GM11168 (cell line): ENCODE results near the gene CHRNA1.

Source experiments
- in situ Hi-C: fragments of 300-500 bp; cut with MboI; formaldehyde crosslinking; loops from one replicate; pipeline ENCODE4 v1.12.0; 2022; ENCODE audit warnings: low sequenced_read_pairs; ENCODE audit not compliant: unreplicated experiment

The CHRNA1 gene

DNA sequence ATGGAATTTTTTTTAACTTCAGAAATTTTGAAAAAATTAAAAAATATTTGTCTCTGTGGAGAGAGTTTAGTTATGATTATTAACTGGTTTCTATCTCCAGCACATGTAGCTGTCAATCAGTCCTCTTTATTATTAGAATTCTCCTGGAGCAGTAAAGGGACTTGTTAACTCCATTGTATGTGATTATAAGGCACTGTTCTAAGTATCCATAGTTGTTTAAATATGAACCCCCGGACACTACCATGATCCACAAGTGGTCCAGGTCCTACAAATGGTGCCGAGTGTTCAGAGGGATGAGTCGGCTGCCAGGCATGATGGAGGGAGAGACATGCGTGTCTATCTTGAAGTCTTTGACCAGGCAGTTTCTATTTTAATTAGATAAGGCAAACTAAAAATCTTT lies 492 bp downstream of the CHRNA1 start:
- in situ Hi-C loops = no loop called here

DNA sequence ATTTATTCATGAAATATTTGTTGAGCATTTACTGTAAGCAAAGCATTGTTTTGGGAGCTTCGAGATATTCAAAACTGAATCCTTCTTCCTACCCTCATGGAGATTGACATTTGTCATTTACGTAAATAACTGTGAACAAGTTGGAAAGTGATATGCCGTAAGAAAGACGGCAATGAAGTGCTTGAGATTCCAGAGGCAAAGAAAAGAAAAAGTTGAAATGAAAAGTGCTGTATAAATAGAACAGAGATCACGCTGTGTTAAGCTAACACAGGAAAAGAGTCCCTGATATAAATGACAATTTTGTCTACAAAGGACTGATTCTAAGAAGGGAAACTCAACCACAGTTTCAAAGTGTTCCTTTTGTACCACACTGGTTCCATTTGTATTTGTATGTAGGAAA lies 1.8 kb downstream of the CHRNA1 start:
- in situ Hi-C loops = no loop called here

DNA sequence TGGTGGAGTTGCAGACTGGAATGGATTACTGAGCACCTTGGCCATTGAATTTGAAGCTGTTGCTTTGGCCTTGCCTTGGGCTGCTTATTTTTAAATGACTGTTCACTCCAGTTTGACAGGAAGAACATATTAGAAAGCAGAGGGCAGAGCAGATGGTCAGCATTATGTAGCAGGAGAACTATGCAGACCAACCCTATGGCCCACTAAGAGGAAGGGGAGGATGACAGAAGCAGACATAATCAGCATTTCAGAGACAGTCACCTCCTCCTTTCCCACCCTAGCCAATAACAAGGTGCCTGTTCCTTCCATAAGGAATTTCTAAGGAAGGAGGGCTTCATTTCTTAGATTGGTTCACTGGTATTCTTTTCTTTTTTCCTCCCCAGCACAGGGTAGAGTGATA lies 2.4 kb downstream of the CHRNA1 start:
- in situ Hi-C loops = no loop called here

DNA sequence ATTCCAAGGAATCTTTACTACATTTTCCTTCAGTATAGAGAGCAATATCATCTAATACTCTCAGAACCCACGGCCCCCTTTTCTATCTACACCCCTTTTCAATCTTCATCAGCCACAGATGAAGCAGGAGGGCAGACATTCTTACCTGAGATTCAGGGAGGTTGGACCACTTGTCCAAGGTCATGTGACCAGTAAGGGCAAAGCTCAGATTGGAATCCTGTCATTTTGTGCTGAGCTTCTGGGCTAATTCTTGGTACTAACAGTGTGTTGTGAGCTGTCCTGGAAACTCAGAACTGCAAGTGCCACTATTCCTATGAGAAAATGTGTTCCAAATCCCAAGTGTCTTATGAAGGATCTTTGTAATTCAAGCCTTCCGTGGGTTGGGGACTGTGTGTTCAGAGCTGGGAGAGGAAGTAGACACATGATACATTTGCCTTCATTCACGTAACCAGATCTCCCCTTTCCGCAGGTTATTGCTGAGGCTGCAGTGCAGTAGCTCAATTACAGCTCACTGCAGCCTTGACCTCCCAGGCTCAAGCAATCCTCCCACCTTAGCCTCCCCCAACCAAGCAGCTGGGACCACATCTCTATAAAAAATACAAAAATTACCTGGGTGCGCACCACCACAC lies 3.3 kb downstream of the CHRNA1 start:
- in situ Hi-C loops = no loop called here

DNA sequence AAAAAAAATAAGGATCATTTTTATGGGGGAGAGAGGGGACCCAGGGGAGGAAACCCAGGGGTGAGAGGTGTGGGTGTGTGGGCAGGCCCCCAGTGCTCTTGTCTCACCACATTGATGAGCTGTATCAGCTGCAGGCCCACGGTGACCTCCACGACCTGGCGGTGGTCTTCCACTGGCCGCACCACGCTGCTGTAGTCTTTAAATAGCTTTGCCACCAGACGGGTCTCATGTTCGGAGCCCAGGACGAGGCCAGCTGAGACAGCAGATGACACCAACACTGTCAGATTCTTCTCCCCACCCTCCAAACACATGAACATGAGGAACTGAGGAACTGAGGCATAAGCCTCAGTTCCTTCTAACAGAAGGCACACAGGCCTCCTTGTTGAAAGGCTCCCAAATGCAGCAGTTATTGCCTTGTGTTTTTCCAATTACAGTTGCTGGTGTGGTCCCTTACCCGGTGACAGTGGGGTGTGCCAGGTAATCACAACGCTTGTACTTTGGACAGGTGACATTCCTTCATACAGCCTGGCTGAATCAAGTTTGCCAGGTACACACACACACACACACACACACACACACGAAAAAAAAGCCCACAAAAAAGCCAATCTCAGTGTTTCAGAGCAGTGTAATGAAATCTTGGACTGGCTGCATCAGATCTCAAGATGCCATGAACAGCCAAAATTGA lies 4.7 kb downstream of the CHRNA1 start:
- in situ Hi-C loops = no loop called here

DNA sequence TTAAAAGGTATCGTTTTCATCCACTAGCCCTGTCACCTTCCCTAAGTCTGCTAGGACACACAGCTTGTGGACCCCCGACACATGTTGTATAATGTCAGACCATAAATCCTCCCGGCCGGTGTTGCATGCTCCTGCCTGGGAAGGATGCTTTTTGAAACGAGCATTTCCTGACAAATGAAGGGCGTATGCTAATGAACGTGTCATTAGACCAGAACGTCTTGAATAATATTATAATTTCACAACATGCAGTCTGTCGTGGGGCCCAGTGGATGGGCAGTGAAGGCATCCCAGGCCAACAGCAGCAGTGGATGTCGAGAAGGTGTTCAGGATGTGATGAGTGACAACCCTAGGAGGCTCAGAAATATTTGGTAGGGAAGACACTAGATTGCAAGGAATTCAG lies 7.5 kb downstream of the CHRNA1 start:
- in situ Hi-C loops = no loop called here

DNA sequence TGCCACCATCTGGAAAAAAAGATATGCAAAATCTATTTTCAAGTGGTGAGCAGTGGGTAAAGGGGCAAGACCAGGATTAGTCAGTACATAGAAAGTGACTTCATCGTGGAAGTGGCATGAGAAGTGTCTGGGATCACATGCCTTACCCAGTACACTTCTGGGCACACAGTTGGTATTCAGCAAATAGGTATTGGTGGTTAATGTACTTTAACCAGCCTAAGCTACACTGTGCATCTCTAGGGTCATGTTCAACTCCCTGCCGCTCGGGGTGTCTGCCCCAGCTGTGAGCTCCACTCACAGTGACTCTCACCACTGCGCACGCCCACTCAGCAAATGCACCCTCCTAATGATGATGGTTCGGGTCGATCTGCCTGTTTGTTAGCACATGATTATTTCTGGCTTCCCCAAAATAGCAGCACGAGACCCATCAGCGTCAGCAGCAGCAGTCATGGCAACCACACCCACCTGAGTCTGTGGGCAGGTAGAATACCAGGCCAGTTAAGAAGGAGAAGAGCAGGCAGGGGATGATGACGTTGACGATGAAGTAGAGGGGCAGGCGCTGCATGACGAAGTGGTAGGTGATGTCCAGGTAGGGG lies 11.1 kb downstream of the CHRNA1 start:
- in situ Hi-C loops = no loop called here

DNA sequence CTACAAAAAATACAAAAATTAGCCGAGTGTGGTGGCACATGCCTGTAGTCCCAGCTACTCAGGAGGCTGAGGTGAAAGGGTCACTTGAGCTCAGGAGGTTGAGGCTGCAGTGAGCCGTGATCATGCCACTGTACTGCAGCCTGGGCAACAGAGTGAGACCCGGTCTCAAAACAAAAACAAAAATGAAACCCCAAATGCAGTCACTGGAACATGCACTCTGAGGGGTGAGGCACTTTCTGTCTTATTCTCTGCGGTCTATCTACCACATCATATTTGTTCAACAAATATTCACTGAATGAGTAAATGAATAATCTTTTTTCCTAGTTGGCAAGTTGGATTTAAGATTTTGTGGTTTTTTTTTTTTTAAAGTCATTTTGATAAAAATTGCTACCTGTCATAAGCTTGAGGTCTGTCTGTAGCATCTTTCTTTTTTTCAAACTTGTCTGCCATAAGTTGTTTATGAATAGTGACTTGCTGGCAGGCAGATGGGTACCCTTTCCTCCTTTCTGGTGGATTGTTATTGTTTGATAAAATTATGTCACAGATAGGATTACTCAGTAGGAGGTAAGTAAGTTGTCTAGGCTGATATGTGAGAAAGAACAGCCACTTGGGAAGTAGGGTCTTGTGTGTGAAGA lies 11.8 kb downstream of the CHRNA1 start:
- in situ Hi-C loops = no loop called here

DNA sequence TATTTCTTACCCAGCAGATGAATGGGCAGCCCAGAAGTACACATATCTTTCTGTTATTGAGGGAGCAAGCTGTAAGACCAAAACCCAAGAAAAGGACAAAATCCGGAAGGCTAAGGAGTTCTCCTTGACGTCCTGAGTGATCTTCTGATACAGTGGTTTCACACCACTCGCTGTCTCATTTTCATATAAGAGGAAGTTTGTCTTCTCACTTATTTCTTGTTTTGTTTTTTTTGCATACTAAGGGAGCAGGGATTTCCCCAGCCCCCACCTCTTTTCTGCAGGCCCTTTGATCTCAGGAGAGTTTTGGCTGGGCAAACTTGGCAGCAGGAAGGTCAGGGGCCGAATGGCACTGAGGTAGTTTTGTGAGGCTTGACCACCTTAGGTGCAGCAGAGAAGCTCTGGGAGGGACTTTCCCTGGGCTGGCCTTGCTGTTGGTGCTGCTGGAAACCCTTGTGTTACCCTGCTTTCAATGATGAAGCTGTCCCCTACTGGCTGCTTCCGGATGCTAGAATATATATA lies 13.3 kb downstream of the CHRNA1 start:
- in situ Hi-C loops = no loop called here

DNA sequence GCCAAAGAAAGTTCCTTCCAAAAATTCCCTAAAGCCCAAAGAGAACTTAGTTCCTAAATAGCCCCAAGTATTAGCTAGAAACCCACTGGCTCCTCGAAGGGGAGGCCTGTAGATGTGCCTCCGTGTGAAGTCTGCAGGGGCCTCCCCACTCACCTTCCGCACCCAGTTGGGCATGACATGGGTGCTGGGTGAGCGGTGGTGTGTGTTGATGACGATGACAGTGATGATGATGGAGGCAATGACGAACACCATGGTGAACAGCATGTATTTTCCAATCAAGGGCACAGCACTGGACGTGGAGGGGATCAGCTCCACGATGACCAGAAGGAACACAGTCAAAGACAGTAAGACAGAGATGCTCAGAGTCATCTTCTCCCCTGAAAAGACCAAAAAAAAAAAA lies 14.5 kb downstream of the CHRNA1 start:
- in situ Hi-C loops = loop anchor here (10.0 kb wide), 1 partner anchor 235 kb away; no protein-coding TSS in a partner anchor

DNA sequence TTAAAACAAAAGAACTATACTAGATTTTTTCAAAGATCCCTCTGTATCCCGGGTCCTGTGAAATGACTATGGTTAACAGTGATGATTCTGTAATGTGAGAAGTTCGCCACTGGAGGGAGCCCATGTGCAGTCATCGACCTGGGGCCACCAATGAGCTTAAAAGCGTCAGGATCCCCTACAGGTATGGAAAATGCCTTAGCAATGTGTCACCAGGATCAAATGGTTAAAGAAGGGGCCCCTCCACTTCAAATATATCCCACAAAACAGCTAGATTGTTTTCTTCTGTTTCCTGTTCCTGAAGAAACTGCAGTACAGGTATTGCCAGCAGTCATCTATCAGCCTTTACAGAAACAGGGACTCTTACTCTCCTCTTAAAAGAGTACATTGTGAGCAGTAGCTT lies 15.3 kb downstream of the CHRNA1 start:
- in situ Hi-C loops = loop anchor here (10.0 kb wide), 1 partner anchor 236 kb away; no protein-coding TSS in a partner anchor

DNA sequence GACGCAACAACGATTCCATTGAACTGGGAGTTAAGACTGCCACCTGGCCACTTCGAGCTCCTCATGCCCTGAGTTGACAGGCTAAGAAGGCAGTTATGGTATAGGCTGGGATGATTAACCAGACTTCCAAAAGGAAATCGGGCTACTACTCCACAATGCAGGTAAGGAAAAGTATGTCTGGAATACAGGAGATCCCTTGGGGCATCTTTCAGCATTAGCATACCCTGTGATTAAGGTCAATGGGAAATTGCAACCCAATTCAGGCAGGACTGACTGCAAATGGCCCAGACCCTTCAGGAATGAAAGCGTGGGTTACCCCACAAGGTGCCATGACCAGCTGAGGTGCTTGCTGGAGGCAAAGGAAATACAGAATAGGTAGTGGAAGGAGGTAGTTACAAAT lies 19.1 kb downstream of the CHRNA1 start:
- in situ Hi-C loops = loop anchor here (10.0 kb wide), 1 partner anchor 240 kb away; no protein-coding TSS in a partner anchor

DNA sequence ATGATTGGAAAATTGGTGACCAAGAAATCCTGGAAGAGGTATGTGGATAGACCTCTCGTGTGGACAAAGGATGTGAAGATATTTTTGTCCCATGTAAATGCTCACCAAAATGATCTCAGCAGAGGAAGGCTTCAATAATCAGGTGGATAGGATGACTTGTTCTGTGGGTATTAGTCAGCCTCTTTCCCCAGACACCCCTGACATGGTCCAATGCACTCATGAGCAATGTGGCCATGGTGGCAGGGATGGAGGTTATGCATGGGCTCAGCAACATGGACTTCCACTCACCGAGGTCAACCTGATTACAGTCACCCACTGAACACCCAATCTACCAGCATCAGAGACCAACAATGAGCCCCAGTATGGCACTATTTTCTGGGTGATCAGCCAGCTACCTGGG lies 20.2 kb downstream of the CHRNA1 start:
- in situ Hi-C loops = loop anchor here (10.0 kb wide), 1 partner anchor 241 kb away; no protein-coding TSS in a partner anchor

DNA sequence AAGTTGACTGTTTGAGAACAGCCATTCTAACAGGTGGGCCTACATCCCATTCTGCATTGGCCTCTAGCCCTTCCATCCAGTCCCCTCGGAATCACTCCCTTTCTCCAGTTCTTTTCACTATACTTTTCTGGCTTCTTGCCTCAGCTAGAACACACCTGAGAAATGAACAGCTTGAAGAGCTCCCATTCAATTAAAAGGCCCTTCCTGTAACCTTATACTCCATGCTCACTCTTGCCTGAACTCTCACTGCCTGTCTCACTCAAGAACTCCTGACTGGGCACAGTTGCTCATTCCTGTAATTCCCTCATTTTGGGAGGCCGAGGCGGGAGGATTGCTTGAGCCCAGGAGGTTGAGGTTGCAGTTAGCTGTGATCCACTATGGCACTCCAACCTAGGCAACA lies 23.6 kb downstream of the CHRNA1 start:
- in situ Hi-C loops = loop anchor here (10.0 kb wide), 1 partner anchor 244 kb away; no protein-coding TSS in a partner anchor

DNA sequence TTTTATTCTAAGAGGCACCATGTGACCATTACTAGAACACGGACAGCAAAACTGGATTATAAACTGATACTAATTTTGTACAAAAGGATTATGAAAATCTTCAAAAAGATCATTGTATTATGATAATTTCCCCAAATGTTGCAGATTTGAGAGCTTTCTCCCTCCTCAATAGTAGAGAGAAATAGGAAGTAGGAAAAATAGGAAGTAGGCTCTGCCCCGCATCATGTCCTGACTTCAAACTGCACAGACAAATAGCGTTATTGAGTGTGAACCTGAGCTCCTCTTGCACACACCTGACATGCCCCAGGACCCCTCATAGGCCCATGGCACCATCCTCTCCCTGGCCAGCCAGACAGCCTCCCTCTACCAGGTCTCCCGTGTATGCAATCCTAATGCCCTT lies 25.4 kb downstream of the CHRNA1 start:
- in situ Hi-C loops = no loop called here

DNA sequence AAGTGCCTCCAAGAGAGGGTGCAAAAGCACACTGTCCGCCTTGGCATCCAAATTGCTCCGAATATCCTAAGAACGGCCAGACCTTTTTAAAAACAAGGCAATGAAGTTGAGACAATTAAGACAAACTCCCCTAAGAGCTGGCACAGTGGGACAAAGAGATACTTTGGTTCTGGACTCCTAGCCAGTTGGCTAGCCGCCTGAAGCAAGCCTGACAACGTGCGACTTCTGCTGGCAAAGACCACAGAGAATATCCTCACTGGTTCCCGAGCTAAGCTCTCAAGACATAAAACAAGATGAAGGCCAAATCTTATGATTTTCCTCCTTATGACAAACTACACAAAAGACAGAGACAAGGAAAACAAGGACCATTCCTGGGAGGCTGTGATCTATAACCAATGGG lies 32.7 kb downstream of the CHRNA1 start:
- in situ Hi-C loops = no loop called here

DNA sequence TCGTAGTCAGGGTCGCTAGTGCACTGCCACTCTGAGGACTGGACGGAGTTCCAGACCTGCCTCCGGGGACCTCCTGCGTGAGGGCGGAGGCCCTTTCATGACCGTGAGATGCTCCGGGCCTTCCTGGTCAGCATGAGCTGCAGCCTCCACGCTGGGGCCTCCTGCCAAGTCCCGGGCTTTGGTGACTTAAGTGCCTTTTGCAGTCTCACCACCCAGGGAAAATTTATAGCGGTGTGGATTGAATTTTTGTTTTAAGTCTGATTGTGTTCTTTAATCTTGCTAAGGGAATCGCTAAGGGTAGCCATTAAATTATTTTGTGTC lies 33.6 kb downstream of the CHRNA1 start:
- in situ Hi-C loops = no loop called here

DNA sequence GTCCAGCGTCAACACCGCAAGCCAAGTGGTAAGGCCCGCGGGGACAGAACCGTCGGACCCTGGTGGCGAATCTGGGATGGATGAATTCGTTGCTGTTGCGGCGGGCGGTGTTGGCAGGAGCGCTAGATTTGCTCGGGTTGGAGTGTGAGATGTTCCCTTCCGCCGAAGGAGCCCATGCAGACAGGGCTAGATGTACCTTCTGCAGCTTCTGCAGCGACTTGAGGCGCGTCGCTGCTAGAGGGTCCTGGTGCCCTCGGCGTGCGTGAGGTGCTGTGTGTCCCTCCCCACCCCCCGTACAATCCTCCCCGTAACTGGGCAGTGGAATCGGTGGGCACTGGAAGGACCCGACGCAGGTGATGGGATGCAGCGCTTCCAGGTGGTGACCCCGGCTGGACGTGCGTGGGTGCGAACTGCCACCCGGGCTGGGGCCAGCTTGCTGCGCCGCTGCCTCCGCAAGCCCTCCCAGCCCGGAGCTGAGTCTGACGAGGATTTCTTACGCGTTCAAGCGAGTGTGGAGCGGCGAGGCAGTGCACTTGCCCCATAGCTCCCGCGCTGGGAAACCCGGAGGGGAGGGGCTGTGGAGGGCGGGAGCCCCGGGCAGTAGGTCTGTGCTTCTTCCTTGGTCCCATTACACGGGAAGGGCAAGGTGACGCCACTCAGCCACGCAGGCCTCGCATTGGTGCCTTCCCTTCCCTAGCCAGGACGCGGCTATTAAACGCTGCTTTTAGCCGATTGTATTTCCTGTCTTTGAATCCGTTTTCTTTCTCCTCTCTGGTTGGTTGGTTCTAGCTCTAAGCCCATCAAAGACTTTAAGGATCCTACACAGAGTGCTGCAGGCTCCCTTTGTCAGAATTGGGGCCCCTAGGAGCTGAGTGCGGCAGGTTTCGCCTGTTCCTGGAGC lies 34.2 kb downstream of the CHRNA1 start:
- in situ Hi-C loops = no loop called here

DNA sequence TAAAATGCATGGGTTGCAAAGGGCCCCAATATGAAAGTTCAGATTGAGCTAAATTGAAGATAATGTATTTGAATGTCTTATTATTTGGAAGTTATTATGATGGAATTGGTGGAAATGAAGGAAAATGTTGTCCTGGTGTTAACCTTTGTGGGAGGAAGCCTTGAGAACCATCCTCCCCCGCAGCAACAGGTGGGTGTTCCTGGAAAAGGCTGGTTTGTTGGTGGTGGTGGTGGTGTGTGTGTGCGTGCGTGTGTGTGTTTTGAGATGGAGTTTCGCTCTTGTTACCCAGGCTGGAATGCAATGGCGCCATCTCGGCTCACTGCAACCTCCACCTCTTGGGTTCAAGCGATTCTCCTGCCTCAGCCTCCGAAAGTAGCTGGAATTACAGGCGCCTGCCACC lies 36.2 kb downstream of the CHRNA1 start:
- in situ Hi-C loops = no loop called here

DNA sequence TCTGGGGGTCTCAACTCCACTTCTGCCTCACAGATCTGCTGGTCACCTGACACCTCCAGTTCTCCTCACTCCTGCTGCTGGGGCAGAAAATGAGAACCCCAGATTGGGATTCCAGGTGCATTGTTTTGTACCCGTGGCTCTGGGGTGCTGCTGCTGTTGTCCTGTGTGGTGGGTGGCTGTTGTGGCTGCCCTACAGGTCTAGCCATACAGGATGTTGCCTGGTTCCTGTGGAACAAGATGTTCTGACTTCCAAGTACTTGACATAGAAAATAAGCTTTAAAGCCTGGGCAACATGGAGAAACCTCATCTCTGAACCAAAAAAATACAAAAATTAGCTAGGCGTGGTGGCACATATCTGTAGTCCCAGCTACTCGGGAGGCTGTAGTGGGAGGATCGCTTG lies 38.1 kb downstream of the CHRNA1 start:
- in situ Hi-C loops = no loop called here
